A673 (cell line): ENCODE measurements around the gene SPATA2. TPM values are rescaled to one million over a fixed set of nuclear protein-coding genes. Genes with fewer than 3 reads are reported as not detected.

ENCODE experiments used
- BruUV-seq: library from RNA; stranded (reverse); fragments of 400-500 nt; replicated peaks from 2 replicates; lab custom pipeline; 2021; lab: Mats Ljungman, UMichigan
- CTCF ChIA-PET: fragments of 300-600 bp; sonication (Branson Sonifier 250); formaldehyde crosslinking; loops from one replicate; lab custom pipeline; 2022; ENCODE audit warnings: antibody characterized with exemption; lab: Charles Lee
- POLR2A ChIA-PET: fragments of 300-600 bp; sonication (Branson Sonifier 250); formaldehyde crosslinking; loops from one replicate; lab custom pipeline; 2022; ENCODE audit warnings: antibody characterized with exemption; ENCODE audit not compliant: low non-redundant PET; lab: Charles Lee
- DNase-seq: peaks from one replicate; pipeline ENCODE4 v3.0.0-alpha.2; 2015; ENCODE audit warnings: low spot score
- H3K27ac ChIP-seq: fragments of 200-600 bp; sonication (generic); 2 replicates; pipeline ENCODE4 v1.5.1; 2016; ENCODE audit warnings: mixed run types, low read depth, mild to moderate bottlenecking, mixed read lengths, antibody characterized with exemption, low read length; ENCODE audit not compliant: poor library complexity, severe bottlenecking
- H3K27me3 ChIP-seq: fragments of 200-600 bp; sonication (generic); replicated peaks from 2 replicates; pipeline ENCODE4 v1.6.1; 2017; ENCODE audit warnings: mixed run types, low read depth, mild to moderate bottlenecking, mixed read lengths, antibody characterized with exemption, low read length; ENCODE audit not compliant: insufficient read depth, poor library complexity
- H3K36me3 ChIP-seq: fragments of 200-600 bp; sonication (generic); 2 replicates; pipeline ENCODE4 v1.6.1; 2016; ENCODE audit warnings: mixed run types, mild to moderate bottlenecking, mixed read lengths, antibody characterized with exemption, low read length; ENCODE audit not compliant: insufficient read depth, poor library complexity, severe bottlenecking
- H3K4me1 ChIP-seq: fragments of 200-600 bp; sonication (generic); 2 replicates; pipeline ENCODE4 v1.6.1; 2017; ENCODE audit warnings: mixed run types, mild to moderate bottlenecking, mixed read lengths, antibody characterized with exemption, low read length; ENCODE audit not compliant: insufficient read depth, poor library complexity, severe bottlenecking
- H3K4me3 ChIP-seq: fragments of 200-600 bp; sonication (generic); 2 replicates; pipeline ENCODE4 v1.5.1; 2016; ENCODE audit warnings: low read depth, mixed run types, mild to moderate bottlenecking, mixed read lengths, low read length; ENCODE audit not compliant: poor library complexity, severe bottlenecking
- H3K9me3 ChIP-seq: fragments of 200-600 bp; sonication (generic); 2 replicates; pipeline ENCODE4 v1.6.1; 2016; ENCODE audit warnings: mixed run types, low read depth, mild to moderate bottlenecking, mixed read lengths, antibody characterized with exemption, low read length; ENCODE audit not compliant: poor library complexity, severe bottlenecking
- EZH2 ChIP-seq: fragments of 200-600 bp; sonication (generic); IDR thresholded peaks from 2 replicates; pipeline ENCODE4 v1.6.1; 2017; ENCODE audit warnings: borderline replicate concordance, low read depth, mild to moderate bottlenecking, mixed read lengths, antibody characterized with exemption, low read length; ENCODE audit not compliant: poor library complexity, severe bottlenecking
- intact Hi-C: fragments of 100-400 bp; cut with micrococcal nuclease; formaldehyde crosslinking; loops from one replicate; pipeline ENCODE4 v1.10.0; 2022; ENCODE audit not compliant: unreplicated experiment
- total RNA-seq: library from RNA; stranded (reverse); gene quantifications from 2 replicates; pipeline ENCODE4 v1.2.3, GENCODE V29; 2021
- TF ChIP-seq, protein P1 (sequence below): fragments of 300-800, 200-600 bp; sonication (generic); conservative IDR thresholded peaks from 2 replicates; pipeline ENCODE4 v1.5.1; 2017; ENCODE audit warnings: low read depth, mild to moderate bottlenecking, antibody characterized with exemption, low read length, moderate library complexity, mixed read lengths

SPATA2 gene
- total RNA-seq, 1 experiment from 2014 or later, result 9.2 TPM

DNA sequence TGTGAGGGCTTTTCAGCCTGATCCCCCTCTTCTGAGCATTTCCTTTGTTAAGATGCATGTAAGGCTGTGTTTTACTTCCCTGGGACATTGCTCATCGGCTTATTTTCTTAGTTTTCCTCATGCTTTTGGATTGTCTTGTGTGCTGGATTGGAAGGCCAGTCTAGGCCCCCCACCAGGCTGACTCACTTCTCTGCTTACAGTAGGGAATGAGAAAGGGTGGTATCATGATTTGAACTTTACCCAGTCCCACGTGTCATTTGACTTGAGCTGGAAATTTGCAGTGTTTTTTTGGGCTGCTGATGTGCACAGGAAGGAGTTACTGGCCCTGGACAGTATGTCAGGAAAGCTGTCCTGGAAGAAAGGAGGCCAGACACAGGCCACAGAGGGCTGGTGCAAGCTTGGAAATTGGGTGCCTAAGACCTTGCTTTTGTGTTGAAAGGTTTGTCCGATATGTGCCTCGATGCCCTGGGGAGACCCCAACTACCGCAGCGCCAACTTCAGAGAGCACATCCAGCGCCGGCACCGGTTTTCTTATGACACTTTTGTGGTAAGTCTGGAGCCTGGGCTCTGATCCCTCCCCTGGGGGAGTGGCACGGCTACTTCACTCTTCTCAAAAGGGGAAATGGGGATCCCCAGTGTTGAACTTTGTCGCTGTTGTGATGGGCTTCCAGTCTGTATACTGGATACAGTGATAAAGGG, 33.6 kb upstream of the SPATA2 start:
- peaks cover 77% of the 10 kb centered on the region for H3K36me3 ChIP-seq
- POLR2A ChIA-PET, result no interaction called here
- H3K27ac ChIP-seq, result no peak overlapping the region
- no peak overlapping the region for H3K4me3 ChIP-seq
- BruUV-seq, result no TSS peak
- TF ChIP-seq, protein P1, sequence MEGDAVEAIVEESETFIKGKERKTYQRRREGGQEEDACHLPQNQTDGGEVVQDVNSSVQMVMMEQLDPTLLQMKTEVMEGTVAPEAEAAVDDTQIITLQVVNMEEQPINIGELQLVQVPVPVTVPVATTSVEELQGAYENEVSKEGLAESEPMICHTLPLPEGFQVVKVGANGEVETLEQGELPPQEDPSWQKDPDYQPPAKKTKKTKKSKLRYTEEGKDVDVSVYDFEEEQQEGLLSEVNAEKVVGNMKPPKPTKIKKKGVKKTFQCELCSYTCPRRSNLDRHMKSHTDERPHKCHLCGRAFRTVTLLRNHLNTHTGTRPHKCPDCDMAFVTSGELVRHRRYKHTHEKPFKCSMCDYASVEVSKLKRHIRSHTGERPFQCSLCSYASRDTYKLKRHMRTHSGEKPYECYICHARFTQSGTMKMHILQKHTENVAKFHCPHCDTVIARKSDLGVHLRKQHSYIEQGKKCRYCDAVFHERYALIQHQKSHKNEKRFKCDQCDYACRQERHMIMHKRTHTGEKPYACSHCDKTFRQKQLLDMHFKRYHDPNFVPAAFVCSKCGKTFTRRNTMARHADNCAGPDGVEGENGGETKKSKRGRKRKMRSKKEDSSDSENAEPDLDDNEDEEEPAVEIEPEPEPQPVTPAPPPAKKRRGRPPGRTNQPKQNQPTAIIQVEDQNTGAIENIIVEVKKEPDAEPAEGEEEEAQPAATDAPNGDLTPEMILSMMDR, result no peak
- no peak for TF ChIP-seq EZH2
- intact Hi-C loops, result no loop called here
- CTCF ChIA-PET, result no interaction called here
- H3K4me1 ChIP-seq, result no peaks in the 10 kb centered on the region
- no peaks in the 10 kb centered on the region for H3K9me3 ChIP-seq
- DNase-seq, result peak; percentile 21
- H3K27me3 ChIP-seq, result no peaks in the 10 kb centered on the region

DNA sequence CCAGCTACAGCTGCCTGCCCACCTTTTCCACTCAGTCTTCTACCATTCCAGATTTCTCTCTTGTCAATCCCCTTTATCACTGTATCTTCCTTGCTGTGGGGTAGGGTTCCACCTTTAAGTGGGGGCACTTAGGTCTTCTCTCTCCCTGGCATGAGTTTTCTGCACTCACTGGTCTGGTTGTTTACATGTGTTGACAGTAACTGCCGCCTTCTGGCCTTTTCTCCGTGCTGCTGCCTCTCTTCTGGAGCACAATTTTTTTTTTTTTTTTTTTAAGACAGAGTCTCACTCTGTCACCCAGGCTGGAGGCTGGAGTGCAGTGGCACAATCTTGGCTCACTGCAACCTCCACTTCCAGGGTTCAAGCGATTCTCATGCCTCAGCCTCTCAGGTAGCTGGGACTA, 32.8 kb upstream of the SPATA2 start:
- Histone ChIP-seq H3K27ac (no peak overlapping the region), H3K4me3 (no peak overlapping the region), H3K4me1 (no peaks in the 10 kb centered on the region), H3K9me3 (no peaks in the 10 kb centered on the region), H3K36me3 (peaks cover 71% of the 10 kb centered on the region), H3K27me3 (no peaks in the 10 kb centered on the region)
- intact Hi-C loops, result no loop called here
- POLR2A ChIA-PET, result no interaction called here
- CTCF ChIA-PET, result no interaction called here
- DNase-seq, result no peak
- BruUV-seq, result no TSS peak
- TF ChIP-seq, protein P1, result no peak
- no peak for TF ChIP-seq EZH2

DNA sequence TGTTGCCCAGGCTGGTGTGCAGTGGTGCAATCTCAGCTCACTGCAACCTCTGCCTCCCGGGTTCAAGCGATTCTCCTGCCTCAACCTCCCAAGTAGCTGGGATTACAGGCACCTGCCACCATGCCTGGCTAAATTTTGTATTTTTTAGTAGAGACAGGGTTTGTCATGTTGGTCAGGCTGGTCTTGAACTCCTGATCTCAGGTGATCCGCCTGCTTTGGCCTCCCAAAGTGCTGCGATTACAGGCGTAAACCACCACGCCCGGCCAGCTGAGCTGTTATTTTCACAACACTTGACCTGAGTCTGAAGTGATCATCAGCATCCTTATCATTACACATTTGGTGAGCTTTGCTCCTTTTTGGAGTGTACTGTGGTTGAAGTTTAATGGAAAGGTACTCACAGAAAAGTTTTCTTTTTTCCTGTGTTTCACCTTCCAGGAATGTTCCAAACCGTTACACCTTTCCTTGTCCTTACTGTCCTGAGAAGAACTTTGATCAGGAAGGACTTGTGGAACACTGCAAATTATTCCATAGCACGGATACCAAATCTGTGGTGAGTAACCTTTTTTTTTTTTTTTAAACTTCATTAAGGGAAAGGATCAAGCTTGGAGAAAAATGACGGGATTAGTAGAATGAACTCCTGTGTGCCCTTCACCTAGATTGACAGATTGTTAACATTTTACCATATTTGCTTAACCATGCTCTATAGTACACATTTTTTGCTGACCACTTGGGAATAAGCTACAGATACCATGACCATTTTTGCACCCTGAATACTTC, 30.6 kb upstream of the SPATA2 start:
- H3K27me3 ChIP-seq, result no peaks in the 10 kb centered on the region
- intact Hi-C loops, result no loop called here
- no peaks in the 10 kb centered on the region for H3K9me3 ChIP-seq
- no peaks in the 10 kb centered on the region for H3K4me1 ChIP-seq
- TF ChIP-seq, protein P1, result no peak
- TF ChIP-seq EZH2, result no peak
- ChIA-PET POLR2A (no interaction called here), CTCF (no interaction called here)
- H3K36me3 ChIP-seq, result peaks cover 71% of the 10 kb centered on the region
- no TSS peak for BruUV-seq
- H3K4me3 ChIP-seq, result no peak overlapping the region
- no peak overlapping the region for H3K27ac ChIP-seq
- no peak for DNase-seq
